H54 (cell line): Measurements from ENCODE around the gene CLTB.
"Not testable (repeated sequence)": the region's sequence is repeated elsewhere in the genome, so short reads cannot be mapped to it uniquely, and the experiment has no call there.

Experiments
- DNase-seq: peaks from one replicate; pipeline ENCODE4 v3.0.0; 2011; ENCODE audit warnings: low spot score, mixed read lengths; ENCODE audit not compliant: insufficient read length
- FAIRE-seq: peaks from 3 replicates; lab custom pipeline; 2011; peaks lifted over from hg19 to GRCh38; lab: Jason Lieb, UNC
- POLR2A ChIP-seq: IDR thresholded peaks from 2 replicates; pipeline ENCODE4 v1.6.1; 2011; ENCODE audit warnings: low read depth, mild to moderate bottlenecking, low read length

CLTB gene, protein sequence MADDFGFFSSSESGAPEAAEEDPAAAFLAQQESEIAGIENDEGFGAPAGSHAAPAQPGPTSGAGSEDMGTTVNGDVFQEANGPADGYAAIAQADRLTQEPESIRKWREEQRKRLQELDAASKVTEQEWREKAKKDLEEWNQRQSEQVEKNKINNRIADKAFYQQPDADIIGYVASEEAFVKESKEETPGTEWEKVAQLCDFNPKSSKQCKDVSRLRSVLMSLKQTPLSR

DNA sequence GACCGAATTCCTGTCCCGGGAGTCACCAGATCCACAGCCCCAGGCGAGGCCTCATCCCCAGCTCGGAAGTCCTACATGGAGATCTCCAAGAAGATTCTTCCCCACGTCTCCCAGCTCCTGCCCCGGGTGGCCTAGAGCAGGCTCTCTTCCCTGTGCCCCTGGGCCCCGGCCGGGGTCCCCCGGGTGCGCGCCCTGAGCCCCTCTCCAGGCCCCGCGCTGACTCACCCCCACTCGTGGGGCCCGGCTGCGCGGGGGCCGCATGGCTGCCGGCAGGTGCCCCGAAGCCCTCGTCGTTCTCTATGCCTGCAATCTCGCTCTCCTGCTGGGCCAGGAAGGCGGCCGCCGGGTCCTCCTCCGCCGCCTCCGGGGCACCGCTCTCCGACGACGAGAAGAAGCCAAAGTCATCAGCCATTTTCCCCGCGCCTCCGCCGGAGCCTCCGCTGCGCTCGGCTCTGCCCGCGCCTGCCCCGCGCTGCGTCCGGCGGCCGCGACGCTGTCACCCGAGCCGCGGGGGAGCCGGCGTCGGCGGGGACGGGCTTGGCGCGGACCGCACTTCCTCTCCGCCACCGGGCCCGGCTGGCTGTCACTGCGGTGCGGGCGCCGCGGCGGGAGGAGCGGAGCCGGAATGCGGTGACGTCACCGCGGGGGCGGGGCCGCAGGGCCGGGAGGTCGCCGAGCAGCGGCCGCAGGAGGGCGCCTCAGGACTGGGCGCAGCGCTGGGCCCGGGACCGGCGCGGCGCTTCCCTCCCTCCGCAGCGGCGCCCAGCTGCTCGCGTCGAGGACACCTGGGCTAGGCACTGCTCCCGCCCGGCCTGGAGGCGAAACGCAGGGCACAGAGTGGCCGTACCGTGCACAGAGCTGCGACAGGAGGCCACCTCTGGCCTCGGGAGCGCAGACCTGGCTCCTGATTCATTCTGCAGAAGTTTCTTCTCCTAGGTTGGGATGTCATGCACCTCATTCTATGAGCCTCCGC lies at the start of gene CLTB:
Gene CLTB, minus strand, starts transcription at position 588 of the 973 bp plus-strand sequence. Its CDS starts 176 bp downstream, at position 412.
- FAIRE-seq (no peak), DNase-seq (peak; percentile 88)
- TF ChIP-seq POLR2A, result peak; percentile 89

GRCh38 chr5:176463113-176463764 lies 46.9 kb upstream of the CLTB start:
- DNase-seq (no peak), FAIRE-seq (no peak)
- no peak for TF ChIP-seq POLR2A

DNA sequence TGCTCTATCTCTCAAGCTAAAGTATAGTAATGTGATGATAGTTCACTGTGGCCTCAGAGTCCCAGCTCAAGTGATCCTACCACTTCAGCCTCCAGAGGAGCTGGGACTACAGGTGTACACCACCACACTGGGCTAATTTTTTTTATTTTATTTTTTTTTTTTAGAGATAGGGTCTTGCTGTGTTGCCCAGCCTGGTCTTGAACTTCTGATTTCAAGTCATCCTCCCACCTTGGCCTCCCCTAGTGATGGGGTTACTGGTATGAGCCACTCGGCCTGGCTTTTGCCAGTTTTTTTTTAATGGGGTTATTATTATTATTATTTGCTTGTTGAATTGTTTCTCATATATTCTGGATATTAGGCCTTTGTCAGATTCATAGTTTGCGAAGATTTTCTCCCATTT lies 45.0 kb upstream of the CLTB start:
- no peak for FAIRE-seq
- TF ChIP-seq POLR2A, result no peak
- DNase-seq, result no peak

DNA sequence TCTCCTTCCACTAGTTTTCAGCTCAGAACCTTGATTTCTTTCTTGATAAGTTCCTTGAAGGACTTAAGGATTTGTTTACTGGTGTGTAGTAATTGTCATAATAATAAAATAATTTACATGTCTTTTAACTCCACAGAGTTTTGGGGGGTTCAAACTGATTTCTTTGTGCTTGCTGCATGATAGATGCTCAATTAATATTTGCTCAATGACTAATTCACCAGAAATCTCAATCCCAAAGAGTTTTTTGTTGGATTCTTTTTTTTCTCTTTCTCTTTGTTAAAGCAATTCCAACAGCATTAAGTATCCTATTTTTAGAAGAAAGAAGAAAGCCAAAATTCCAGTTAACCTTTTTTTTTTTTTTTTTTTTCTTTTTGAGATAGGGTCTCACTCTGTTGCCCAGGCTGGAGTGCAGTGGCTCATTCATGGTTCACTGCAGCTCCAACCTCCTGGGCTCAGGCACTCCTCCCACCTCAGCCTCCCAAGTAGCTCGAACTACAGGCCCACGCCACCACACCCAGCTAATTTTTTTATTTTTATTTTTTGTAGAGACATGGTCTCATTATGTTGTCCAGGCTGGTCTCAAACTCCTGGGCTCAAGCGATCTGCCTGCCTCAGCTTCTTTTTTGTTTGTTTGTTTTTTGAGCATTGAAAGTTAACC lies 42.7 kb upstream of the CLTB start:
- no peak for TF ChIP-seq POLR2A
- FAIRE-seq (no peak), DNase-seq (no peak)

DNA sequence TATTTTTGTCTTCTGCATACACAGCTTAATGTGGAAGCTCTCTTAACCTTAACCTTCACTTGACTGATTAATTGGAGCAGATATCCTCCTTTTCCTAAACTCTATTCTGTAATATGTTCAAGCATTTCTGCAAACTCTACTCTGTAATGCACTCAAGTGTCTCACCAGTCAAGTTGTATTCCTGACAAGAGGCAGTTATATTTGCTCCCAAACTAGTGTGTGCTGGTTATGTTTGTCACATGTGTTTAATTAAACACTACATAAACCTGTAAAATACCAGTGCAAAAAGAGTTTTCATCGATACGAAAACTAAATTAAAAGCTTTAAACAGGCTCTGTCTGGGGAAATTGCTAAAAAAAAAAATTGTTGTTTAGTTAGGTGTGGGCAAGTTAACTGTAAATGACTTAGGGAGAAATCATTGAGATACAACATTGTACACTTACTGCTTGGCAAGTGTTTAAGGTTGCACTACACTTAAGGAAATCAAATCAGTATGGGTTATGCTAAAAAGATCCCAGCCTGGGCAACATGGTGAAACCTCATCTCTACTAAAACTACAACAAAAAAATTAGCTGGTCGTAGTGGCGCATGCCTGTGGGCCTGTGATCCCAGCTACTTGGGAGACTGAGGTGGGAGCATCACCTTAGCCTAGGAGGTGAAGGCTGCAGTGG lies 38.5 kb upstream of the CLTB start:
- FAIRE-seq (no peak), DNase-seq (no peak)
- no peak for TF ChIP-seq POLR2A

- no peak for TF ChIP-seq POLR2A
- no peak for FAIRE-seq
- DNase-seq, result no peak
Measured at GRCh38 chr5:176450077-176450476, 33.7 kb upstream of the CLTB start.

- peak; percentile 92 for DNase-seq
- FAIRE-seq, result peak; percentile 96
- TF ChIP-seq POLR2A, result peak; percentile 76
Measured at GRCh38 chr5:176447978-176448608, 31.8 kb upstream of the CLTB start, which contains the start of gene FAF2. FAF2 (plus strand) TSS chr5:176448385; CDS start chr5:176448408, 23 bp downstream.

- no peak for DNase-seq
- FAIRE-seq, result no peak
- TF ChIP-seq POLR2A, result no peak
Measured at GRCh38 chr5:176447591-176447977, 31.2 kb upstream of the CLTB start.

DNA sequence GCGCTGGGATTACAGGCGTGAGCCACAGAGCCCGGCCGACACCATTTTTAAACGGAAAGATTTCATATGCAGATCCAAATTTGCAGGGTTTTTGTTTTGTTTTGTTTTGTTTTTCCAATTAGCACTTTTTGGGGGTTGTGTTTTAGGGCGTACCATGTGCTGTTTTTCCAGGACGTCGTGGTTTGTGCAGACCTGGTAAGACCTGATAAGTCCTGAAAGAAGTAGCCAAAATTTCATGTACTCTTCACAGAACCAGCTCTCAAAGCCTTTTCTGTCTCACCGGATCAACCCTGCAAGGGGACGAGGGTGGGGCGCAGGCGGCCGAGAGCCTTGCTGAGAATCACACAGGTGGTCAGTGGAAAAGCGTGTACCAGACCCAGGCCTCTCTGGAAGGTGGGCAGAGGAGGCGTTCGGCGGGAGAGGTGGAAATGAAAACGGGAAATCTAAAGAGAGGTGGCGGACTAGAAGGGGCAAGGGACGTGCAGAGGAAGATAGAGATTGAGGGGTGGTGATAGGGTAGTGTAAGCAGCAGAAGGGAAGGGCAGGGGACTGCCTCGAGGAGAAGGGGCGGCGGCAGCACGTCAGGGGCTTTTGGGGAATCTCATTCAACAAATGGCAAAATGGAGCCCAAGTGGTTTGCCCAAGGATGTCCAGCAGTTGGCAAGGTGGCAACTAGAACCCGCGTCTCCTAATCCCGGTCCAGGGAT lies 30.7 kb upstream of the CLTB start:
- FAIRE-seq (no peak), DNase-seq (no peak)
- no peak for TF ChIP-seq POLR2A

DNA sequence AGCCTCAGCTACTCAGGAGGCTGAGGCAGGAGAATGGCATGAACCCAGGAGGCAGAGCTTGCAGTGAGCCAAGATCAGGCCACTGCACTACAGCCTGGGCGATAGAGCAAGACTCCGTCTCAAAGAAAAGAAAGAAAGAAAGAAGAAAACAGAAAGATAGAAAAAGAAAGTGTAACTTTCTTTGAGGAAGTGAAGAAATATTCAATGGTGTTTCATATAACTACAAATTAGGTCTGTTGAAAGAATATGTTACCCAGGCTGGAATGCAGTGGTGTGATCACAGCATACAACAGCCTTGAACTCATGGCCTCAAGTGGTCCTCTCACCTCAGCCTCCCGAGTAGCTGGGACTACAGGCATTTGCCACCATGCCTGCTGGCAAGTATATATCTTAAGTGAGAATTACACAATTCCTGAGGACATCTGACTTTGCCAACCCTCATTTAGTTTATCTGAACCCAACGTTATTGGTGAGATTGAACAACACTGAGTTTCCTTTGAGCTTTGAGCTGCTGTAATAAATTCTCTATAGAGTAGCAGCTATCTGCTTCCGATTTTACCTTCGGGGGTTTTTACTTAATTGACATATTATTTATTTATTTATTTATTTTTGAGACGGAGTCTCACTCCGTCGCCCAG lies 29.8 kb upstream of the CLTB start:
- DNase-seq, result no peak
- TF ChIP-seq POLR2A, result no peak
- no peak for FAIRE-seq

DNA sequence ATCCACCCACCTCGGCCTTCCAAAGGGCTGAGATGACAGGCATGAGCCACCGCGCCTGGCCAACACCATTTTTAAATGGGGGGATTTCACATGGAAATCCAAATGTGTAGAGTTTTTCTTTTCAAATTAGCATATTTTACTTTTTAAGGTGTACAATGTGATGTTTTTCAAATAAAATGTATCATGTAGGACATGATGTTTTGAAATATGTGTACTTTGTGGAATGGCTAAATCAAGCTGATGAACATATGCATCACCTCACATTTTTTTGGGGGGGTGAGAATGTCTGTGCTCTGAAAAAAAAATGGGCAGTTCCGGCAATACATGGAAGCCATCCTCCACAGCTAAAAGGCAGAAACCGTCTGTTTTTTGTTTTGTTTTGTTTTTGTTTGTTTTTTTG lies 28.4 kb upstream of the CLTB start:
- no peak for TF ChIP-seq POLR2A
- FAIRE-seq, result no peak

DNA sequence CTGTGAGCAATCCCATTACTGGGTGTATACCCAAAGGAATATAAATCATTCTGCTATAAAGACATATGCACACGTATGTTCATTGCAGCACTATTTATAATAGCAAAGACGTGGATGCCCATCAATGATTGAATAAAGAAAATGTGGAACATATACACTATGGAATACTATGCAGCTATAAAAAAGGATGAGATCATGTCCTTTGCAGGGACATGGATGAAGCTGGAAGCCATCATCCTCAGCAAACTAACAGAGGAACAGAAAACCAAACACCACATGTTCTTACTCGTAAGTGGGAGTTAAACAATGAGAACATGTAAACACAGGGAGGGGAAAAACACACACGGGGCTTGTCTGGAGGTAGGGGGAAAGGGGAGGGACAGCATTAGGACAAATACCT lies 26.6 kb upstream of the CLTB start:
- FAIRE-seq, DNase-seq: not testable (repeated sequence)

More for the DNA sequence above, 28.4 kb upstream of the CLTB start:
- no peak for DNase-seq
